BJ (cell line): Measurements from ENCODE around the gene HDGFL3. TPM values are rescaled to one million over a fixed set of nuclear protein-coding genes. Genes with fewer than 3 reads are reported as not detected.
"Not testable (repeated sequence)": the region's sequence is repeated elsewhere in the genome, so short reads cannot be mapped to it uniquely, and the experiment has no call there.

Experiments
- CTCF ChIA-PET: fragments of 350-600 bp; formaldehyde crosslinking; extraction: SDS; loops from one replicate; lab custom pipeline; 2021; ENCODE audit warnings: antibody characterized with exemption, inconsistent platforms; lab: Yijun Ruan, JAX
- POLR2A ChIA-PET: fragments of 300-600 bp; sonication (Branson Sonifier 250); formaldehyde crosslinking; extraction: SDS; loops from one replicate; lab custom pipeline; 2021; ENCODE audit warnings: antibody characterized with exemption; lab: Charles Lee
- DNase-seq: peaks from one replicate; pipeline ENCODE4 v3.0.0-alpha.2; 2011; ENCODE audit warnings: low read depth
- H3K27me3 ChIP-seq: 2 replicates; pipeline ENCODE4 v1.6.0; 2011; ENCODE audit warnings: low read length; ENCODE audit not compliant: control insufficient read depth, insufficient read depth
- H3K36me3 ChIP-seq: 2 replicates; pipeline ENCODE4 v1.5.1; 2011; ENCODE audit warnings: low read length; ENCODE audit not compliant: control insufficient read depth, insufficient read depth
- H3K4me3 ChIP-seq: 2 replicates; pipeline ENCODE4 v1.5.1; 2011; ENCODE audit warnings: low read depth, mild to moderate bottlenecking, control low read depth, low read length
- CTCF ChIP-seq: IDR thresholded peaks from 2 replicates; pipeline ENCODE4 v1.5.1; 2011; ENCODE audit warnings: low read depth, mild to moderate bottlenecking, control low read depth, inconsistent platforms, low read length, moderate library complexity; ENCODE audit not compliant: insufficient read depth
- polyA plus RNA-seq: library from polyadenylated mRNA; depleted of rRNA; stranded (reverse); fragments of >200 nt; gene quantifications from 2 replicates; pipeline ENCODE4 v1.2.3, GENCODE V29; 2011

Gene HDGFL3
- polyA plus RNA-seq, 1 experiment = 5.7 TPM

GRCh38 chr15:83153288-83153687, 54.3 kb downstream of the HDGFL3 start:
- TF ChIP-seq CTCF = no peak
- no peak overlapping the region for H3K4me3 ChIP-seq
- DNase-seq = no peak
- ChIA-PET POLR2A (no interaction called here), CTCF (no interaction called here)
- H3K27me3 ChIP-seq = no peaks in the 10 kb centered on the region
- H3K36me3 ChIP-seq = no peaks in the 10 kb centered on the region; the same call in 1 of the 2 replicates

GRCh38 chr15:83144771-83145170, 62.9 kb downstream of the HDGFL3 start:
- POLR2A ChIA-PET = no interaction called here
- no peak for TF ChIP-seq CTCF
- Histone ChIP-seq H3K27me3 (no peaks in the 10 kb centered on the region), H3K36me3 (peaks cover 2% of the 10 kb centered on the region; the same call in 1 of the 2 replicates), H3K4me3 (no peak overlapping the region)
- CTCF ChIA-PET = no interaction called here
- no peak for DNase-seq

- DNase-seq, H3K27me3 ChIP-seq, H3K4me3 ChIP-seq, POLR2A ChIA-PET, H3K36me3 ChIP-seq, CTCF ChIA-PET: not testable (repeated sequence)
These were observed 65.5 kb downstream of the HDGFL3 start for GRCh38 chr15:83142151-83142550.

- Histone ChIP-seq H3K4me3 (no peak overlapping the region), H3K36me3 (no peaks in the 10 kb centered on the region), H3K27me3 (no peaks in the 10 kb centered on the region)
- POLR2A ChIA-PET = no interaction called here
- CTCF ChIA-PET = interaction anchor here (0.7 kb wide), 1 partner anchor 10 kb away, joined by 3 read pairs; no protein-coding TSS in a partner anchor
- DNase-seq = no peak
- TF ChIP-seq CTCF = no peak
These were observed 74.6 kb downstream of the HDGFL3 start for GRCh38 chr15:83132861-83133523.

GRCh38 chr15:83129791-83130190, 77.8 kb downstream of the HDGFL3 start:
- no peak for DNase-seq
- CTCF ChIA-PET = interaction anchor here (0.6 kb wide), 1 partner anchor 45 kb away, joined by 3 read pairs; no protein-coding TSS in a partner anchor
- no peaks in the 10 kb centered on the region; the same call in 1 of the 2 replicates for H3K36me3 ChIP-seq
- POLR2A ChIA-PET = no interaction called here
- H3K4me3 ChIP-seq = no peak overlapping the region
- no peak for TF ChIP-seq CTCF
- no peaks in the 10 kb centered on the region for H3K27me3 ChIP-seq
